Measurements from ENCODE around the gene UGT1A8. TPM values are rescaled to one million over a fixed set of nuclear protein-coding genes. Genes with fewer than 3 reads are reported as not detected.
"Not testable (repeated sequence)": the region's sequence is repeated elsewhere in the genome, so short reads cannot be mapped to it uniquely, and the experiment has no call there.

Gene UGT1A8
- total RNA-seq, 2 donors from 2014 or later, result not detected

- peaks cover 9% of the 10 kb centered on the region for H3K27me3 Mint-ChIP-seq (ENCODE audit: insufficient read depth)
Observed at GRCh38 chr2:233638836-233639235, 21.4 kb downstream of the UGT1A8 start.

GRCh38 chr2:233639860-233640259, 22.4 kb downstream of the UGT1A8 start:
- Histone ChIP-seq H3K9ac (ENCODE audit: extremely low read depth, low read length, poor library complexity, severe bottlenecking) (no peak overlapping the region), H3K4me1 (ENCODE audit: control insufficient read depth, insufficient read depth, low read length) (no peaks in the 10 kb centered on the region), H3K27me3 (ENCODE audit: control insufficient read depth, insufficient read depth, low read length, poor library complexity, severe bottlenecking) (no peaks in the 10 kb centered on the region), H3K27ac (ENCODE audit: low read depth, low read length) (no peak overlapping the region), H3K9me3 (ENCODE audit: control insufficient read depth, low read length) (peaks cover 3% of the 10 kb centered on the region), H3K36me3 (ENCODE audit: control insufficient read depth, insufficient read depth, low read length) (no peaks in the 10 kb centered on the region), H3K4me3 (ENCODE audit: low read length) (no peak overlapping the region)
- TF ChIP-seq CTCF (conservative IDR thresholded peaks at IDR 0.05), result no peak
- Mint-ChIP-seq H3K9me3 (peaks cover 4% of the 10 kb centered on the region), H3K4me3 (no peak overlapping the region), H3K4me1 (peaks cover 5% of the 10 kb centered on the region), H3K27ac (no peak overlapping the region), H3K36me3 (ENCODE audit: low read depth) (no peaks in the 10 kb centered on the region), H3K27me3 (ENCODE audit: insufficient read depth) (peaks cover 6% of the 10 kb centered on the region)
- DNase-seq, result no peak

More at GRCh38 chr2:233638836-233639235, 21.4 kb downstream of the UGT1A8 start:
- Histone ChIP-seq H3K27ac (ENCODE audit: low read depth, low read length) (no peak overlapping the region), H3K9ac (ENCODE audit: extremely low read depth, low read length, poor library complexity, severe bottlenecking) (no peak overlapping the region), H3K36me3 (ENCODE audit: control insufficient read depth, insufficient read depth, low read length) (no peaks in the 10 kb centered on the region), H3K27me3 (ENCODE audit: control insufficient read depth, insufficient read depth, low read length, poor library complexity, severe bottlenecking) (no peaks in the 10 kb centered on the region), H3K4me1 (ENCODE audit: control insufficient read depth, insufficient read depth, low read length) (no peaks in the 10 kb centered on the region), H3K4me3 (ENCODE audit: low read length) (no peak overlapping the region), H3K9me3 (ENCODE audit: control insufficient read depth, low read length) (no peaks in the 10 kb centered on the region)
- no peaks in the 10 kb centered on the region for H3K36me3 Mint-ChIP-seq (ENCODE audit: low read depth)
- no peaks in the 10 kb centered on the region for H3K9me3 Mint-ChIP-seq
- H3K27ac Mint-ChIP-seq, result no peak overlapping the region
- no peak overlapping the region for H3K4me3 Mint-ChIP-seq
- WGBS, 2 experiments (ENCODE audit: insufficient coverage in 1 of 2, insufficient read length in 1 of 2), result 91 to 92% methylated on average over 1 to 5 of the region's 5 CpGs
- peaks cover 5% of the 10 kb centered on the region for H3K4me1 Mint-ChIP-seq
- TF ChIP-seq CTCF (conservative IDR thresholded peaks at IDR 0.05), result no peak
- DNase-seq, result no peak

GRCh38 chr2:233643128-233643527, 25.7 kb downstream of the UGT1A8 start:
- DNase-seq, result peak; percentile 86
- H3K27me3 Mint-ChIP-seq (ENCODE audit: insufficient read depth), result no peaks in the 10 kb centered on the region
- no peaks in the 10 kb centered on the region for H3K36me3 ChIP-seq (ENCODE audit: control insufficient read depth, insufficient read depth, low read length)
- H3K36me3 Mint-ChIP-seq (ENCODE audit: low read depth), result no peaks in the 10 kb centered on the region
- no peak overlapping the region for H3K27ac ChIP-seq (ENCODE audit: low read depth, low read length)
- H3K4me1 Mint-ChIP-seq, result peaks cover 5% of the 10 kb centered on the region
- no peak overlapping the region for H3K4me3 ChIP-seq (ENCODE audit: low read length)
- H3K4me1 ChIP-seq (ENCODE audit: control insufficient read depth, insufficient read depth, low read length), result no peaks in the 10 kb centered on the region
- no peak overlapping the region for H3K27ac Mint-ChIP-seq
- H3K27me3 ChIP-seq (ENCODE audit: control insufficient read depth, insufficient read depth, low read length, poor library complexity, severe bottlenecking), result no peaks in the 10 kb centered on the region
- peaks cover 34% of the 10 kb centered on the region for H3K9me3 Mint-ChIP-seq
- peaks cover 15% of the 10 kb centered on the region for H3K9me3 ChIP-seq (ENCODE audit: control insufficient read depth, low read length)
- H3K4me3 Mint-ChIP-seq, result no peak overlapping the region
- WGBS, 2 experiments (ENCODE audit: insufficient coverage in 1 of 2, insufficient read length in 1 of 2), result 81 to 88% methylated on average over 1 of the region's 1 CpG
- no peak overlapping the region for H3K9ac ChIP-seq (ENCODE audit: extremely low read depth, low read length, poor library complexity, severe bottlenecking)
- peak; percentile 71 for TF ChIP-seq CTCF (conservative IDR thresholded peaks at IDR 0.05)

- not testable (repeated sequence) for H3K4me3 ChIP-seq (ENCODE audit: low read length); H3K27me3 ChIP-seq (ENCODE audit: control insufficient read depth, insufficient read depth, low read length, poor library complexity, severe bottlenecking); H3K4me1 ChIP-seq (ENCODE audit: control insufficient read depth, insufficient read depth, low read length); H3K4me3 Mint-ChIP-seq; H3K36me3 Mint-ChIP-seq (ENCODE audit: low read depth); H3K36me3 ChIP-seq (ENCODE audit: control insufficient read depth, insufficient read depth, low read length); DNase-seq; H3K27me3 Mint-ChIP-seq (ENCODE audit: insufficient read depth); H3K9ac ChIP-seq (ENCODE audit: extremely low read depth, low read length, poor library complexity, severe bottlenecking); H3K27ac Mint-ChIP-seq; H3K4me1 Mint-ChIP-seq; H3K27ac ChIP-seq (ENCODE audit: low read depth, low read length)
- H3K9me3 ChIP-seq (ENCODE audit: control insufficient read depth, low read length), result peaks cover 15% of the 10 kb centered on the region
- H3K9me3 Mint-ChIP-seq, result peaks cover 37% of the 10 kb centered on the region
- 88 to 97% methylated on average over 3 of the region's 3 CpGs for WGBS, 2 experiments (ENCODE audit: insufficient coverage in 1 of 2, insufficient read length in 1 of 2)
Observed at GRCh38 chr2:233646033-233646432, 28.6 kb downstream of the UGT1A8 start.
